ENCODE results near the gene MRPL40.

The MRPL40 gene

GRCh38 chr22:19449422-19449767, 17.1 kb downstream of the MRPL40 start:
- no peak overlapping the region for H2AFZ ChIP-seq (ENCODE audit: low read length)
- TF ChIP-seq CTCF (conservative IDR thresholded peaks at IDR 0.05; ENCODE audit: low read length) (no peak), EZH2phosphoT487 (IDR thresholded peaks at IDR 0.05; ENCODE audit: borderline replicate concordance) (no peak)
- H3K9ac ChIP-seq (ENCODE audit: low read depth, low read length, poor library complexity, severe bottlenecking): no peak overlapping the region
- H3K36me3 ChIP-seq (ENCODE audit: insufficient read depth, low read length): peaks cover 17% of the 10 kb centered on the region; the same call in 1 of the 2 replicates
- peaks cover 47% of the 10 kb centered on the region for H3K79me2 ChIP-seq (ENCODE audit: insufficient read depth, low read length)
- H3F3A ChIP-seq (ENCODE audit: low read depth): no peaks in the 10 kb centered on the region
- peak overlapping the region; percentile 77 for H3K4me2 ChIP-seq (ENCODE audit: low read depth, low read length, poor library complexity, severe bottlenecking)
- no peak overlapping the region for H3K4me3 ChIP-seq (ENCODE audit: low read length, poor library complexity, severe bottlenecking)
- no peaks in the 10 kb centered on the region for H3K27me3 ChIP-seq (ENCODE audit: insufficient read depth, low read length, poor library complexity, severe bottlenecking)
- H3K9me3 ChIP-seq (ENCODE audit: insufficient read depth, low read depth, low read length): no peaks in the 10 kb centered on the region
- peaks cover 31% of the 10 kb centered on the region for H3K4me1 ChIP-seq (ENCODE audit: insufficient read depth, low read length, poor library complexity, severe bottlenecking)
- H3K9me2 ChIP-seq (replicated peaks; ENCODE audit: low read depth, low read length): no peaks in the 10 kb centered on the region
- H4K20me1 ChIP-seq (ENCODE audit: insufficient read depth, low read length, poor library complexity, severe bottlenecking): peaks cover 17% of the 10 kb centered on the region

GRCh38 chr22:19450363-19451175, 18.2 kb downstream of the MRPL40 start:
- H3K36me3 ChIP-seq (ENCODE audit: insufficient read depth, low read length): peaks cover 29% of the 10 kb centered on the region; the same call in 1 of the 2 replicates
- no peak overlapping the region for H2AFZ ChIP-seq (ENCODE audit: low read length)
- TF ChIP-seq EZH2phosphoT487 (IDR thresholded peaks at IDR 0.05; ENCODE audit: borderline replicate concordance) (no peak), CTCF (conservative IDR thresholded peaks at IDR 0.05; ENCODE audit: low read length) (no peak)
- H3K27me3 ChIP-seq (ENCODE audit: insufficient read depth, low read length, poor library complexity, severe bottlenecking): no peaks in the 10 kb centered on the region
- H3K9ac ChIP-seq (ENCODE audit: low read depth, low read length, poor library complexity, severe bottlenecking): no peak overlapping the region
- no peaks in the 10 kb centered on the region for H3K9me3 ChIP-seq (ENCODE audit: insufficient read depth, low read depth, low read length)
- H3F3A ChIP-seq (ENCODE audit: low read depth): no peaks in the 10 kb centered on the region
- peaks cover 24% of the 10 kb centered on the region for H3K4me1 ChIP-seq (ENCODE audit: insufficient read depth, low read length, poor library complexity, severe bottlenecking)
- H3K9me2 ChIP-seq (replicated peaks; ENCODE audit: low read depth, low read length): no peaks in the 10 kb centered on the region
- H3K4me3 ChIP-seq (ENCODE audit: low read length, poor library complexity, severe bottlenecking): no peak overlapping the region
- peaks cover 10% of the 10 kb centered on the region for H4K20me1 ChIP-seq (ENCODE audit: insufficient read depth, low read length, poor library complexity, severe bottlenecking)
- H3K79me2 ChIP-seq (ENCODE audit: insufficient read depth, low read length): peaks cover 36% of the 10 kb centered on the region
- no peak overlapping the region for H3K4me2 ChIP-seq (ENCODE audit: low read depth, low read length, poor library complexity, severe bottlenecking)

- Histone ChIP-seq H2AFZ (ENCODE audit: low read length) (no peak overlapping the region), H3K27me3 (ENCODE audit: insufficient read depth, low read length, poor library complexity, severe bottlenecking) (no peaks in the 10 kb centered on the region), H3K9ac (ENCODE audit: low read depth, low read length, poor library complexity, severe bottlenecking) (no peak overlapping the region), H4K20me1 (ENCODE audit: insufficient read depth, low read length, poor library complexity, severe bottlenecking) (peaks cover 6% of the 10 kb centered on the region), H3K4me3 (ENCODE audit: low read length, poor library complexity, severe bottlenecking) (no peak overlapping the region), H3K9me2 (replicated peaks; ENCODE audit: low read depth, low read length) (no peaks in the 10 kb centered on the region), H3K79me2 (ENCODE audit: insufficient read depth, low read length) (peaks cover 26% of the 10 kb centered on the region), H3K4me2 (ENCODE audit: low read depth, low read length, poor library complexity, severe bottlenecking) (no peak overlapping the region), H3K9me3 (ENCODE audit: insufficient read depth, low read depth, low read length) (no peaks in the 10 kb centered on the region), H3F3A (ENCODE audit: low read depth) (no peaks in the 10 kb centered on the region), H3K36me3 (ENCODE audit: insufficient read depth, low read length) (peaks cover 39% of the 10 kb centered on the region; the same call in 1 of the 2 replicates), H3K4me1 (ENCODE audit: insufficient read depth, low read length, poor library complexity, severe bottlenecking) (peaks cover 16% of the 10 kb centered on the region)
- no peak for TF ChIP-seq CTCF (conservative IDR thresholded peaks at IDR 0.05; ENCODE audit: low read length)
- no peak for TF ChIP-seq EZH2phosphoT487 (IDR thresholded peaks at IDR 0.05; ENCODE audit: borderline replicate concordance)
Observed at GRCh38 chr22:19451570-19451969, 19.2 kb downstream of the MRPL40 start.

Measured in Loucy (cell line).